ENCODE data around the gene KLHL1.

KLHL1 gene

GRCh38 chr13:69935043-69935442 is 173.2 kb downstream of the KLHL1 start:
- ChIA-PET POLR2A (no interaction called here), CTCF (interaction anchor here (0.6 kb wide), 1 partner anchor 130 kb away, joined by 3 read pairs; no protein-coding TSS in a partner anchor)
- no peak for TF ChIP-seq ZNF580 (tag by site-specific recombination; IDR thresholded peaks at IDR 0.05)
- TF ChIP-seq GLIS2 (tag by site-specific recombination; IDR thresholded peaks at IDR 0.05), result no peak
- TF ChIP-seq ZNF24 (tag by site-specific recombination; IDR thresholded peaks at IDR 0.05), result no peak
- no peak for TF ChIP-seq ZNF785 (tag by site-specific recombination; IDR thresholded peaks at IDR 0.05)
- TF ChIP-seq INSM2 (tag by site-specific recombination; IDR thresholded peaks at IDR 0.05), result no peak
- no peak for TF ChIP-seq KLF17 (tag by site-specific recombination; IDR thresholded peaks at IDR 0.05)
- no peak for TF ChIP-seq ZNF112 (tag by site-specific recombination; IDR thresholded peaks at IDR 0.05)
- no peak for TF ChIP-seq ZBTB10 (tag by site-specific recombination; IDR thresholded peaks at IDR 0.05)
- no peak for TF ChIP-seq ELK4 (IDR thresholded peaks at IDR 0.05; ENCODE audit: borderline replicate concordance, low read depth, low read length)
- TF ChIP-seq ZNF510 (tag by site-specific recombination; IDR thresholded peaks at IDR 0.05; ENCODE audit: insufficient replicate concordance), result no peak
- TF ChIP-seq ZNF791 (tag by site-specific recombination; IDR thresholded peaks at IDR 0.05), result no peak
- no peak for TF ChIP-seq PRDM4 (tag by site-specific recombination; IDR thresholded peaks at IDR 0.05)
- TF ChIP-seq OSR2 (tag by site-specific recombination; IDR thresholded peaks at IDR 0.05), result no peak
- TF ChIP-seq PRDM6 (tag by site-specific recombination; IDR thresholded peaks at IDR 0.05), result no peak
- no peak for TF ChIP-seq ZNF830 (tag by site-specific recombination; IDR thresholded peaks at IDR 0.05; ENCODE audit: low read depth)
- no peak for TF ChIP-seq ZNF146 (tag by site-specific recombination; IDR thresholded peaks at IDR 0.05)
- TF ChIP-seq KLF9 (tag by site-specific recombination; IDR thresholded peaks at IDR 0.05; ENCODE audit: low read depth), result no peak
- TF ChIP-seq RBAK (tag by site-specific recombination; IDR thresholded peaks at IDR 0.05), result no peak
- Histone ChIP-seq H3K4me3 (ENCODE audit: low read depth, low read length) (no peak overlapping the region), H3K9me3 (ENCODE audit: control insufficient read depth, insufficient read depth, low read depth, low read length) (no peaks in the 10 kb centered on the region), H3K4me1 (ENCODE audit: control insufficient read depth, insufficient read depth, low read length) (no peaks in the 10 kb centered on the region), H3K27ac (ENCODE audit: extremely low read depth, low read depth, low read length) (no peak overlapping the region), H3K36me3 (ENCODE audit: control insufficient read depth in 2 of 2, insufficient read depth in 1 of 2, low read length in 2 of 2) (no peaks in the 10 kb centered on the region)

Data from HEK293 (cell line).